Stomach (tissue), 4 donors: ENCODE data around the gene MALRD1.

Experiments used
- CTCF ChIP-seq, 7 experiments: fragments of 450-650 bp in 4 of 7; fragments of 200-600 bp in 3 of 7; sonication (generic) in 3 of 7; IDR thresholded peaks; one replicate each; pipeline ENCODE4 v1.5.1; 2016 to 2019; ENCODE audit warnings: antibody characterized with exemption in 7 of 7, control low read depth in 2 of 7, mild to moderate bottlenecking in 1 of 7
- EP300 ChIP-seq: sonication (generic); formaldehyde crosslinking; IDR thresholded peaks from one replicate; pipeline ENCODE4 v1.6.1; 2017; ENCODE audit warnings: antibody characterized with exemption
- POLR2A ChIP-seq, 4 donors: fragments of 450-650 bp; IDR thresholded peaks; one replicate each; pipeline ENCODE4 v1.6.1; 2016; ENCODE audit warnings: antibody characterized with exemption in 4 of 4, control low read depth in 2 of 4, mild to moderate bottlenecking in 1 of 4, moderate library complexity in 1 of 4
- POLR2AphosphoS5 ChIP-seq, 3 donors: sonication (generic); formaldehyde crosslinking; IDR thresholded peaks; one replicate each; pipeline ENCODE4 v1.6.1; 2016; ENCODE audit warnings: antibody characterized with exemption in 3 of 3

GRCh38 chr10:19762026-19762425 is 713.4 kb downstream of the MALRD1 start:
- no peak for TF ChIP-seq CTCF (IDR thresholded peaks at IDR 0.05)
- no peak for TF ChIP-seq POLR2AphosphoS5 (IDR thresholded peaks at IDR 0.05)
- no peak for TF ChIP-seq POLR2A (IDR thresholded peaks at IDR 0.05)
- TF ChIP-seq EP300 = no peak
